ENCODE data around the gene ZNF460.
"Not testable (repeated sequence)": the region's sequence is repeated elsewhere in the genome, so short reads cannot be mapped to it uniquely, and the experiment has no call there.

- not testable (repeated sequence) for TF ChIP-seq CTCF (IDR thresholded peaks at IDR 0.05; ENCODE audit: insufficient read depth, low read length, poor library complexity, severe bottlenecking); EZH2phosphoT487 (conservative IDR thresholded peaks at IDR 0.05; ENCODE audit: low read length)
Observed at GRCh38 chr19:57278481-57278880, 1.8 kb upstream of the ZNF460 start.
